K562 (cell line): Measurements from ENCODE around the gene DNAJC12. TPM values are rescaled to one million over a fixed set of nuclear protein-coding genes. Genes with fewer than 3 reads are reported as not detected.

Experiments used
- MYC ChIP-seq, 2 experiments: fragments of 250-450 bp in 1 of 2; sonication (Bioruptor Pico) in 1 of 2; IDR thresholded peaks; 2 replicates each; pipeline versions ENCODE4 v1.5.1 to v1.6.1; 2012 to 2021; ENCODE audit warnings: low read depth in 2 of 2, borderline replicate concordance in 1 of 2, improper control_type of control experiment in 1 of 2, low read length in 1 of 2, mild to moderate bottlenecking in 1 of 2, moderate library complexity in 1 of 2
- NR2C1 ChIP-seq, 2 experiments: fragments of 450-650 bp; IDR thresholded peaks; 2 replicates each; pipeline ENCODE4 v1.6.1; 2017; ENCODE audit warnings: mild to moderate bottlenecking in 2 of 2, antibody characterized with exemption in 1 of 2, inconsistent platforms in 1 of 2, missing compliant biosample characterization in 1 of 2, missing genetic modification characterization in 1 of 2
- NR4A1 ChIP-seq, 2 experiments: fragments of 250-450 bp in 1 of 2; fragments of 450-650 bp in 1 of 2; sonication (Bioruptor Pico) in 1 of 2; IDR thresholded peaks; 2 replicates each; pipeline versions ENCODE4 v1.4.0 to v1.6.1; 2016 to 2020; ENCODE audit warnings: mild to moderate bottlenecking in 2 of 2, missing compliant biosample characterization in 1 of 2, missing genetic modification characterization in 1 of 2, moderate library complexity in 1 of 2
- POLR3A ChIP-seq: IDR thresholded peaks from 2 replicates; pipeline ENCODE4 v1.6.1; 2011; ENCODE audit warnings: borderline replicate concordance, mild to moderate bottlenecking, moderate library complexity; ENCODE audit not compliant: insufficient read length, insufficient read depth; ENCODE audit errors: extremely low read depth
- SMARCA4 ChIP-seq: fragments of 450-650 bp; IDR thresholded peaks from 2 replicates; pipeline ENCODE4 v1.6.1; 2016
- ZNF316 ChIP-seq: fragments of 450-650 bp; IDR thresholded peaks from 2 replicates; pipeline ENCODE4 v1.6.1; 2016
- ZNF740 ChIP-seq, 3 experiments: fragments of 200-800 bp in 1 of 3; sonication (Bioruptor generic) in 1 of 3; sonication (generic) in 1 of 3; formaldehyde crosslinking in 1 of 3; IDR thresholded peaks; 2 replicates each; pipeline versions ENCODE4 v1.6.1 to v1.8.0; 2016 to 2022; ENCODE audit warnings: mild to moderate bottlenecking in 2 of 3, missing compliant biosample characterization in 2 of 3, missing genetic modification characterization in 2 of 3, missing genetic modification reagents in 1 of 3
- polyA plus RNA-seq, 8 experiments: library from polyadenylated mRNA; depleted of rRNA in 4 of 8; stranded (reverse) in 5 of 8; unstranded in 3 of 8; fragments of >200 nt; fragmentation: Nextera tagmentation in 2 of 8; fragmentation: Illumina TruSeq in 1 of 8; extraction: Ambion mirVana in 2 of 8; extraction: Trizol in 1 of 8; gene quantifications; 2 replicates each; pipeline versions ENCODE4 v1.2.1 to v1.2.3, GENCODE V29; 2011 to 2014; ENCODE audit warnings: inconsistent platforms in 1 of 8, missing spikeins in 1 of 8
- total RNA-seq, 7 experiments: library from RNA; depleted of rRNA in 6 of 7; stranded (reverse); fragments of >200 nt in 6 of 7; fragmentation: Illumina TruSeq in 2 of 7; extraction: Trizol in 2 of 7; gene quantifications; 2 replicates each; pipeline versions ENCODE4 v1.2.1 to v1.2.3, GENCODE V29; 2011 to 2021; ENCODE audit warnings: low replicate concordance in 1 of 7
- TF ChIP-seq, protein P1 (sequence below), 3 experiments: fragments of 200-800 bp in 1 of 3; fragments of 250-450 bp in 1 of 3; fragments of 450-650 bp in 1 of 3; sonication (Bioruptor Pico) in 1 of 3; sonication (Bioruptor generic) in 1 of 3; formaldehyde crosslinking in 1 of 3; IDR thresholded peaks; 2 replicates each; pipeline versions ENCODE4 v1.6.1 to v1.8.0; 2016 to 2022; ENCODE audit warnings: mild to moderate bottlenecking in 2 of 3, missing genetic modification characterization in 2 of 3, missing compliant biosample characterization in 1 of 3, moderate library complexity in 1 of 3
- TF ChIP-seq, protein P2 (sequence below): fragments of 450-650 bp; IDR thresholded peaks from 2 replicates; pipeline ENCODE4 v1.6.1; 2017; ENCODE audit warnings: antibody characterized with exemption, mild to moderate bottlenecking

Gene DNAJC12
- total and polyA plus RNA-seq, 9 of the 15 experiments (the other 6 are each of a cell fraction or from before 2014, with no cell fraction given), result 7.4 to 95.9 (median 68.5) TPM

- TF ChIP-seq, protein P1, sequence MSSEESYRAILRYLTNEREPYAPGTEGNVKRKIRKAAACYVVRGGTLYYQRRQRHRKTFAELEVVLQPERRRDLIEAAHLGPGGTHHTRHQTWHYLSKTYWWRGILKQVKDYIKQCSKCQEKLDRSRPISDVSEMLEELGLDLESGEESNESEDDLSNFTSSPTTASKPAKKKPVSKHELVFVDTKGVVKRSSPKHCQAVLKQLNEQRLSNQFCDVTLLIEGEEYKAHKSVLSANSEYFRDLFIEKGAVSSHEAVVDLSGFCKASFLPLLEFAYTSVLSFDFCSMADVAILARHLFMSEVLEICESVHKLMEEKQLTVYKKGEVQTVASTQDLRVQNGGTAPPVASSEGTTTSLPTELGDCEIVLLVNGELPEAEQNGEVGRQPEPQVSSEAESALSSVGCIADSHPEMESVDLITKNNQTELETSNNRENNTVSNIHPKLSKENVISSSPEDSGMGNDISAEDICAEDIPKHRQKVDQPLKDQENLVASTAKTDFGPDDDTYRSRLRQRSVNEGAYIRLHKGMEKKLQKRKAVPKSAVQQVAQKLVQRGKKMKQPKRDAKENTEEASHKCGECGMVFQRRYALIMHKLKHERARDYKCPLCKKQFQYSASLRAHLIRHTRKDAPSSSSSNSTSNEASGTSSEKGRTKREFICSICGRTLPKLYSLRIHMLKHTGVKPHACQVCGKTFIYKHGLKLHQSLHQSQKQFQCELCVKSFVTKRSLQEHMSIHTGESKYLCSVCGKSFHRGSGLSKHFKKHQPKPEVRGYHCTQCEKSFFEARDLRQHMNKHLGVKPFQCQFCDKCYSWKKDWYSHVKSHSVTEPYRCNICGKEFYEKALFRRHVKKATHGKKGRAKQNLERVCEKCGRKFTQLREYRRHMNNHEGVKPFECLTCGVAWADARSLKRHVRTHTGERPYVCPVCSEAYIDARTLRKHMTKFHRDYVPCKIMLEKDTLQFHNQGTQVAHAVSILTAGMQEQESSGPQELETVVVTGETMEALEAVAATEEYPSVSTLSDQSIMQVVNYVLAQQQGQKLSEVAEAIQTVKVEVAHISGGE (CRISPR knock-in tag; IDR thresholded peaks at IDR 0.05), result 0 out of 6 replicates have a peak, but pooled peaks of 1 of the 3 experiments have one; percentile 20
- no peak for TF ChIP-seq SMARCA4
- TF ChIP-seq NR2C1 (IDR thresholded peaks at IDR 0.05), result no peak
- 0 out of 2 replicates have a peak, but pooled peaks have one; percentile 33 for TF ChIP-seq NR2C1 (tag; IDR thresholded peaks at IDR 0.05)
- TF ChIP-seq ZNF740 (CRISPR knock-in tag; IDR thresholded peaks at IDR 0.05), result no peak
- peak in 1 of 2 experiments; percentile 66; a peak in 1 of 4 replicates for TF ChIP-seq ZNF740 (tag; IDR thresholded peaks at IDR 0.05)
- TF ChIP-seq MYC (IDR thresholded peaks at IDR 0.05; ENCODE audit: low read depth, low read length), result no peak
- TF ChIP-seq MYC (CRISPR knock-in tag; IDR thresholded peaks at IDR 0.05; ENCODE audit: borderline replicate concordance, low read depth), result no peak
- no peak for TF ChIP-seq NR4A1 (CRISPR knock-in tag; IDR thresholded peaks at IDR 0.05)
- 0 out of 2 replicates have a peak, but pooled peaks have one; percentile 52 for TF ChIP-seq NR4A1 (tag; IDR thresholded peaks at IDR 0.05)
- TF ChIP-seq, protein P2, sequence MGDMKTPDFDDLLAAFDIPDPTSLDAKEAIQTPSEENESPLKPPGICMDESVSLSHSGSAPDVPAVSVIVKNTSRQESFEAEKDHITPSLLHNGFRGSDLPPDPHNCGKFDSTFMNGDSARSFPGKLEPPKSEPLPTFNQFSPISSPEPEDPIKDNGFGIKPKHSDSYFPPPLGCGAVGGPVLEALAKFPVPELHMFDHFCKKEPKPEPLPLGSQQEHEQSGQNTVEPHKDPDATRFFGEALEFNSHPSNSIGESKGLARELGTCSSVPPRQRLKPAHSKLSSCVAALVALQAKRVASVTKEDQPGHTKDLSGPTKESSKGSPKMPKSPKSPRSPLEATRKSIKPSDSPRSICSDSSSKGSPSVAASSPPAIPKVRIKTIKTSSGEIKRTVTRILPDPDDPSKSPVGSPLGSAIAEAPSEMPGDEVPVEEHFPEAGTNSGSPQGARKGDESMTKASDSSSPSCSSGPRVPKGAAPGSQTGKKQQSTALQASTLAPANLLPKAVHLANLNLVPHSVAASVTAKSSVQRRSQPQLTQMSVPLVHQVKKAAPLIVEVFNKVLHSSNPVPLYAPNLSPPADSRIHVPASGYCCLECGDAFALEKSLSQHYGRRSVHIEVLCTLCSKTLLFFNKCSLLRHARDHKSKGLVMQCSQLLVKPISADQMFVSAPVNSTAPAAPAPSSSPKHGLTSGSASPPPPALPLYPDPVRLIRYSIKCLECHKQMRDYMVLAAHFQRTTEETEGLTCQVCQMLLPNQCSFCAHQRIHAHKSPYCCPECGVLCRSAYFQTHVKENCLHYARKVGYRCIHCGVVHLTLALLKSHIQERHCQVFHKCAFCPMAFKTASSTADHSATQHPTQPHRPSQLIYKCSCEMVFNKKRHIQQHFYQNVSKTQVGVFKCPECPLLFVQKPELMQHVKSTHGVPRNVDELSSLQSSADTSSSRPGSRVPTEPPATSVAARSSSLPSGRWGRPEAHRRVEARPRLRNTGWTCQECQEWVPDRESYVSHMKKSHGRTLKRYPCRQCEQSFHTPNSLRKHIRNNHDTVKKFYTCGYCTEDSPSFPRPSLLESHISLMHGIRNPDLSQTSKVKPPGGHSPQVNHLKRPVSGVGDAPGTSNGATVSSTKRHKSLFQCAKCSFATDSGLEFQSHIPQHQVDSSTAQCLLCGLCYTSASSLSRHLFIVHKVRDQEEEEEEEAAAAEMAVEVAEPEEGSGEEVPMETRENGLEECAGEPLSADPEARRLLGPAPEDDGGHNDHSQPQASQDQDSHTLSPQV, result peak; percentile 69
- TF ChIP-seq ZNF316, result no peak
- TF ChIP-seq POLR3A, result no peak
These were observed 13.2 kb upstream of the DNAJC12 start (continued) for GRCh38 chr10:67851186-67851585.
